ENCODE results near the gene NKAIN1. TPM values are rescaled to one million over a fixed set of nuclear protein-coding genes. Genes with fewer than 3 reads are reported as not detected.

The NKAIN1 gene
- total and polyA plus RNA-seq, 12 donors: 2.9 to 195 (median 10.5) TPM

DNA sequence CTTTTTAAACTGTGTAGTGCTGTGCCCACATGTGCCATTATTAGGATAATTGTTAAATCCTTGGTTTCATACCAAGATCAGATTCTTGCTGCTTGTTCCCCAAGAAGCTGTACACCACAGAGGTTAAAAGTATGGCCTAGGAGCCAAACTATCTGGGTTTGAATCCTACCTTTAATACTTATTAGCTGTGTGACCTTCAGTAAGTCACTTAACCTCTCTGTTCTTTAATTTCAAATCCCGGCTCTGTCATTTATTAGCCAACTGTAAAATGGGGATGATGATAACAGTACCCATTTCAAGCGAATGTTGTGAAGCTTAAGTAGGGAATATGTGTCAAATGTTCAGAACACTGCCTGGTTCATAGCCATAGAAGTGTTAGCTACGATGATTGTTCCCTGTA, 32.6 kb downstream of the NKAIN1 start:
- WGBS, 4 donors: 87 to 96% (median 92%) methylated on average over 3 of the region's 3 CpGs
- Histone ChIP-seq H3K27ac (no peak overlapping the region), H3K9me3 (replicated peaks in 1 of 3) (no peaks in the 10 kb centered on the region), H3K27me3 (no peaks in the 10 kb centered on the region), H3K36me3 (replicated peaks in 1 of 2) (no peaks in the 10 kb centered on the region), H3K4me1 (replicated peaks in 1 of 2) (no peaks in the 10 kb centered on the region), H3K4me3 (no peak overlapping the region)
- DNase-seq: no peak
- TF ChIP-seq POLR2A (IDR thresholded peaks at IDR 0.05): no peak
- intact Hi-C loops (cut with DNase I): no loop called here

DNA sequence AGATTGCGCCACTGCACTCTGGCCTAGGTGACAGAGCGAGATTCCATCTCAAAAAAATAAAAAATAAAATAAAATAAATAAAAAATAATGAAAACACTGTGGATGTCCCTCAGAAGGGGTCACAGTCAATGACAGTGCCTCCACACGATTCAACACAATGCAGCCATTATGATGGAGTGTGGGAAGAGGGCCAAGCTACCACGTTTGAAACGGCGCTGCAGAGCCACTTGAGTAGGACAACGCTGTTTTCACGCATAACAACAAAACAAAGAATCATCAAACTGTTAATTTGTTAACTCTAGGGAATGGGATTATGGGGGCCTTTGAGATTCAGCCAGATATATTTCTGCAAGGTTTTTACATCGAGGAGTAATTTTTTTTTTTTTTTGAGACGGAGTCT, 36.5 kb downstream of the NKAIN1 start:
- no peaks in the 10 kb centered on the region for H3K27me3 ChIP-seq
- H3K27ac ChIP-seq: no peak overlapping the region
- no peak overlapping the region for H3K4me3 ChIP-seq
- no peaks in the 10 kb centered on the region for H3K36me3 ChIP-seq (replicated peaks in 1 of 2)
- H3K4me1 ChIP-seq (replicated peaks in 1 of 2): no peaks in the 10 kb centered on the region
- 55 to 77% (median 66%) methylated on average over 10 of the region's 10 CpGs for WGBS, 4 donors
- peak in 5 of 7 donors; percentile 46 to 75 (median 57) for DNase-seq
- H3K9me3 ChIP-seq (replicated peaks in 1 of 3): no peaks in the 10 kb centered on the region
- TF ChIP-seq POLR2A (IDR thresholded peaks at IDR 0.05): no peak
- TF ChIP-seq, protein P1, sequence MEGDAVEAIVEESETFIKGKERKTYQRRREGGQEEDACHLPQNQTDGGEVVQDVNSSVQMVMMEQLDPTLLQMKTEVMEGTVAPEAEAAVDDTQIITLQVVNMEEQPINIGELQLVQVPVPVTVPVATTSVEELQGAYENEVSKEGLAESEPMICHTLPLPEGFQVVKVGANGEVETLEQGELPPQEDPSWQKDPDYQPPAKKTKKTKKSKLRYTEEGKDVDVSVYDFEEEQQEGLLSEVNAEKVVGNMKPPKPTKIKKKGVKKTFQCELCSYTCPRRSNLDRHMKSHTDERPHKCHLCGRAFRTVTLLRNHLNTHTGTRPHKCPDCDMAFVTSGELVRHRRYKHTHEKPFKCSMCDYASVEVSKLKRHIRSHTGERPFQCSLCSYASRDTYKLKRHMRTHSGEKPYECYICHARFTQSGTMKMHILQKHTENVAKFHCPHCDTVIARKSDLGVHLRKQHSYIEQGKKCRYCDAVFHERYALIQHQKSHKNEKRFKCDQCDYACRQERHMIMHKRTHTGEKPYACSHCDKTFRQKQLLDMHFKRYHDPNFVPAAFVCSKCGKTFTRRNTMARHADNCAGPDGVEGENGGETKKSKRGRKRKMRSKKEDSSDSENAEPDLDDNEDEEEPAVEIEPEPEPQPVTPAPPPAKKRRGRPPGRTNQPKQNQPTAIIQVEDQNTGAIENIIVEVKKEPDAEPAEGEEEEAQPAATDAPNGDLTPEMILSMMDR (IDR thresholded peaks at IDR 0.05): no peak
- intact Hi-C loops (cut with DNase I): no loop called here

DNA sequence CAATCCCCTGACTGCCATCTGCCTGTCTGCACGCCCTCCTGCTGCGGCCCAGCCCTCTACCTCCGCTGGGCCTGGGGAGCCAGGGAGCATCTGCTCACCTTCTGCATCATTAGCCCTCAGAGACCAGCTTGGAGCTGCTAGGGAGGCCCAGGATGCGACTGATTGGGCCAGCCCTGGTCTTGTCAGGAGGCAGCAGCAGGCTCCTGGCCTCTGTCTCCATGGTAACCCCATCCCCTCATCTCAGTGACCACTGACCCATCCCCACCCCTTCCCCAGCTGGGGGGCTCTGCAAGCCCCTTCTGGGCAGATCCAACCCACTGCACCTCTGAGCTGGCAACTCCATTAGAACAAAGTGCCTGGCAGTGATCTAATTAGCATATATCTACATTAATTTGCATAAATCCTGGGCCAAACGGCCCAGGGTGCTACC, 37.7 kb downstream of the NKAIN1 start:
- intact Hi-C loops (cut with DNase I): no loop called here
- Histone ChIP-seq H3K36me3 (replicated peaks in 1 of 2) (no peaks in the 10 kb centered on the region), H3K4me3 (no peak overlapping the region), H3K27me3 (no peaks in the 10 kb centered on the region), H3K27ac (no peak overlapping the region), H3K9me3 (replicated peaks in 1 of 3) (no peaks in the 10 kb centered on the region), H3K4me1 (replicated peaks in 1 of 2) (no peaks in the 10 kb centered on the region)
- no peak for TF ChIP-seq POLR2A (IDR thresholded peaks at IDR 0.05)
- TF ChIP-seq, protein P1 (IDR thresholded peaks at IDR 0.05): no peak
- no peak for DNase-seq
- 63 to 88% (median 78%) methylated on average over 1 to 5 of the region's 5 CpGs for WGBS, 4 donors

DNA sequence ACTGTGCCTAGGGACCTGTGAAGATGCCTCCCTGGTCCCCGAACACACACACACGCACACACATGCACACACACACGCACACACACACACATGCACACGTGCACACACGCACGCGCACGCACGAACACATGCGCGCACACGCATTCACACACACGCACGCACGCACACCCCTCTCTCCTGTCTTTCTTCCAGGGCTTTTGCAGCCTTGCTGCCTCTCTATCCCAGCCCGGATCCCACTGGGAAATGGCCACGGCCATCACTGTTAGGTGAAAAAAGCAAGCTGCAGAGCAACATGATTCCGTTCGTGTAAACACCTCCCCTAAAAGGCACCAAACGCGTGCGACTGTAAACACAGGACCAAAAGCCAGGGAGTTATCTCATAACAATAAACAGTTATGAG, 39.7 kb downstream of the NKAIN1 start:
- H3K36me3 ChIP-seq (replicated peaks in 1 of 2): no peaks in the 10 kb centered on the region
- no peaks in the 10 kb centered on the region for H3K9me3 ChIP-seq (replicated peaks in 1 of 3)
- DNase-seq: no peak
- no peak overlapping the region for H3K27ac ChIP-seq
- TF ChIP-seq, protein P1 (IDR thresholded peaks at IDR 0.05): no peak
- TF ChIP-seq POLR2A (IDR thresholded peaks at IDR 0.05): no peak
- intact Hi-C loops (cut with DNase I): no loop called here
- H3K4me1 ChIP-seq (replicated peaks in 1 of 2): no peaks in the 10 kb centered on the region
- whole genome bisulfite sequencing, 4 donors: 51 to 70% (median 59%) methylated on average over 21 to 22 of the region's 22 CpGs
- no peaks in the 10 kb centered on the region for H3K27me3 ChIP-seq
- no peak overlapping the region for H3K4me3 ChIP-seq

DNA sequence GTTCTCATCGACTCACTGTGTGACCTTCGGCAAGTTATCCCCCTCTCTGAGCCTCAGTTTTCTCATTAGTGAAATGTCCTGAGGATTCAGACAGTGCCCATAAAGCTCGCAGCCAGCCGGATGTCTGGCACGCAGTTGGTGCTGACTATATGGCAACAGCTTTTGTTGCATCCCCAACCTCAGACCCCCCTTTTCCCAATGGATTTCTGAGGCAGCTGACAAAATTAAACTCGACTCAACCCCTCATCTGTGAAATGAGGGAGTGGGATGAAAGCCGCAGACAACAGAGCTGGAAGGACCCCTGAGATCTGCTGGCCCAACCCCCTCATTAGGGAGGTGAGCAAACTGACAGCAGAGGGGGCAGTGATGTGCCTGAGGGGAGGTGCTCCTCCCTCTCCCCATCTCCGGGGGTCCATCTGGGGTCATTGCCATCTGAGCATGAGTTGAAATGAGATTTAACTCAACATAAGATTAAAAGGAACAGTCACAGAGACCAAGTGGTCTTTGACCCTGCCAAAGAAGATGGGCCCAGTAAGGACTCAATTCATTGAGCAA, 40.4 kb downstream of the NKAIN1 start:
- no peak for TF ChIP-seq POLR2A (IDR thresholded peaks at IDR 0.05)
- TF ChIP-seq, protein P1 (IDR thresholded peaks at IDR 0.05): no peak
- Histone ChIP-seq H3K27me3 (no peaks in the 10 kb centered on the region), H3K4me3 (no peak overlapping the region), H3K27ac (no peak overlapping the region), H3K4me1 (replicated peaks in 1 of 2) (no peaks in the 10 kb centered on the region), H3K9me3 (replicated peaks in 1 of 3) (no peaks in the 10 kb centered on the region), H3K36me3 (replicated peaks in 1 of 2) (no peaks in the 10 kb centered on the region)
- intact Hi-C loops (cut with DNase I): no loop called here
- 67 to 91% (median 72%) methylated on average over 7 to 8 of the region's 8 CpGs for WGBS, 4 donors
- DNase-seq: no peak
